Measurements from ENCODE around the gene PROK1.
A peak's percentile ranks its signal among the peaks of the same experiment; 100 is the strongest.
"Not testable (repeated sequence)": the region's sequence is repeated elsewhere in the genome, so short reads cannot be mapped to it uniquely, and the experiment has no call there.

The PROK1 gene

GRCh38 chr1:110434946-110435345 lies 16.0 kb upstream of the PROK1 start:
- DNase-seq, result no peak

GRCh38 chr1:110436635-110437034 lies 14.3 kb upstream of the PROK1 start:
- DNase-seq, result no peak

- not testable (repeated sequence) for DNase-seq
Measured at GRCh38 chr1:110437645-110438299, 13.2 kb upstream of the PROK1 start.

- no peak for DNase-seq
Measured at GRCh38 chr1:110438893-110439292, 12.1 kb upstream of the PROK1 start.

- not testable (repeated sequence) for DNase-seq
Measured at GRCh38 chr1:110439873-110440272, 11.1 kb upstream of the PROK1 start.

- DNase-seq, result no peak
Measured at GRCh38 chr1:110440877-110441276, 10.1 kb upstream of the PROK1 start.

- DNase-seq, result no peak
Measured at GRCh38 chr1:110441888-110442287, 9.1 kb upstream of the PROK1 start.

GRCh38 chr1:110443451-110443850 lies 7.5 kb upstream of the PROK1 start:
- DNase-seq, result no peak

- no peak for DNase-seq
Measured at GRCh38 chr1:110444561-110444960, 6.4 kb upstream of the PROK1 start.

- DNase-seq, result no peak
Measured at GRCh38 chr1:110449661-110450651, 993 bp upstream of the PROK1 start.

- DNase-seq, result no peak
Measured at GRCh38 chr1:110452330-110452729, 1.4 kb downstream of the PROK1 start.

GRCh38 chr1:110453829-110454228 lies 2.9 kb downstream of the PROK1 start:
- DNase-seq, result no peak

GRCh38 chr1:110454328-110454727 lies 3.4 kb downstream of the PROK1 start:
- no peak for DNase-seq

GRCh38 chr1:110455151-110455550 lies 4.2 kb downstream of the PROK1 start:
- no peak for DNase-seq

GRCh38 chr1:110457206-110457605 lies 6.3 kb downstream of the PROK1 start:
- DNase-seq, result no peak

- DNase-seq, result peak in 1 of 2 experiments; percentile 75
Measured at GRCh38 chr1:110460253-110461220, 9.6 kb downstream of the PROK1 start.

- no peak for DNase-seq
Measured at GRCh38 chr1:110462093-110462492, 11.1 kb downstream of the PROK1 start.

- DNase-seq, result no peak
Measured at GRCh38 chr1:110462964-110463363, 12.0 kb downstream of the PROK1 start.

GRCh38 chr1:110463725-110464124 lies 12.8 kb downstream of the PROK1 start:
- no peak for DNase-seq

GRCh38 chr1:110464340-110464739 lies 13.4 kb downstream of the PROK1 start:
- no peak for DNase-seq

GRCh38 chr1:110465038-110465813 lies 14.3 kb downstream of the PROK1 start:
- DNase-seq, result no peak

GRCh38 chr1:110465814-110466380 lies 14.9 kb downstream of the PROK1 start:
- no peak for DNase-seq
